ENCODE measurements around the gene MPC2. TPM values are rescaled to one million over a fixed set of nuclear protein-coding genes. Genes with fewer than 3 reads are reported as not detected.

The MPC2 gene
- total RNA-seq, 1 experiment from 2014 or later = 56.2 TPM

DNA sequence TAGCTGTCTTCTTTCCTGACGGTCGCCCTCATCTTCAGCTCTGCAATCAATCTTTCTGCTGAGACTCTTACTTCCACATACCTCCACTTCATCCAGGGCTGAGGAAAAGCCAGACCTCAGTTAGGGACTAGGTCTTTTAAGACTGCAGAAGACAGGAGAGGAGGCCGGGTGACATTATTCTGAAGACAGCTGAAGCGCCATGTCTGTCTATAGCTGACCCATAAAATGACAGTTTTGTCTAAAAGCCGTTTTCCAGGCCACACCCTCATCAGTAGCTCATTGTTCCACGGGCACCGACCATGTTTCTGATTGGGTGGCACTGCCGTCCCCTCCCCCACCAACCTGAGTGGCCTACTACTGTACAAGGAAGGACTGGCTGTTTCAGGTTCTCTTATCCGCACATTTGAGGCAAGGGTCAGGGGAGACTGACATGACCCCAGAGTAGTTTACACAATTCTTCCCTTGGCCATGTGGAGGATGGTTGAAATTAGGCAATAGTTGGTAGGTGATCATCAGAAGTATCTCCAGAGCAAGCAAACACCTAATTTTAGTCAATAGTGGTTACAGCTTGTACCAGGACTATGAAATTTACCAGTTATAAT, 22.9 kb downstream of the MPC2 start, which contains the start of gene ADCY10:
TSS of gene ADCY10 (minus strand) at position 240 of the 602 bp plus-strand sequence. CDS start 8,994 bp downstream, outside the sequence.
- Histone ChIP-seq H3K27me3 (replicated peaks; ENCODE audit: insufficient read depth, low read depth, low read length, poor library complexity) (no peaks in the 10 kb centered on the region), H3K9me3 (ENCODE audit: low read depth, low read length, poor library complexity, severe bottlenecking) (peaks cover 7% of the 10 kb centered on the region), H3K36me3 (ENCODE audit: insufficient read depth, low read length, poor library complexity, severe bottlenecking) (no peaks in the 10 kb centered on the region), H3K27ac (ENCODE audit: low read depth, low read length, poor library complexity, severe bottlenecking) (no peak within 1 kb of the TSS), H3K4me1 (ENCODE audit: insufficient read depth, low read length, poor library complexity, severe bottlenecking) (no peaks in the 10 kb centered on the region), H3K4me3 (ENCODE audit: low read depth, low read length, poor library complexity, severe bottlenecking) (no peak within 1 kb of the TSS)
- CTCF ChIA-PET = no interaction called here
- intact Hi-C loops (cut with micrococcal nuclease; ENCODE audit: unreplicated experiment) = no loop called here
- TF ChIP-seq CTCF (conservative IDR thresholded peaks at IDR 0.05; ENCODE audit: low read depth, low read length) = no peak
- no peak for DNase-seq (ENCODE audit: low spot score)
- no TSS peak for BruUV-seq (replicated peaks)
- POLR2A ChIA-PET (ENCODE audit: low non-redundant PET) = no interaction called here

DNA sequence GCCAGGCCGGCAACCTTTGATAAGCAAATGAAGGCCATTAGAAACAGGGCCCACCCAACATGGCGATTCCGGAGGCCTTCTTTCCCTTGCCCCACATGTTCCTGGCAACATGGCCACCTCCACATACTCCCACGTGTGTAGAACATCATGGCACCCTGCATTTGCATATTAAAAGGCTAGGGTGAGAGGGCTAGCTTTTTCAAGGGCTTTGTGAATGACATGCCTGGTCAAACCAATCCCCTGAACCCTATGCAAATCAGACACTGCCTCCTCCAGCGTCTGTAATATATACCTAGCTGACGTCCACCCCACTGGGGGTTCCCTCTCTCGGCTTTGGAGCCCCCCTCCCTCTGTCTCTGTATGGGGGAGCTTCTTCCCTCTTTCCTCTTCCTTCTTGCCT, 24.6 kb downstream of the MPC2 start:
- Histone ChIP-seq H3K4me3 (ENCODE audit: low read depth, low read length, poor library complexity, severe bottlenecking) (no peak overlapping the region), H3K36me3 (ENCODE audit: insufficient read depth, low read length, poor library complexity, severe bottlenecking) (no peaks in the 10 kb centered on the region), H3K9me3 (ENCODE audit: low read depth, low read length, poor library complexity, severe bottlenecking) (peaks cover 8% of the 10 kb centered on the region), H3K27ac (ENCODE audit: low read depth, low read length, poor library complexity, severe bottlenecking) (no peak overlapping the region), H3K4me1 (ENCODE audit: insufficient read depth, low read length, poor library complexity, severe bottlenecking) (no peaks in the 10 kb centered on the region), H3K27me3 (replicated peaks; ENCODE audit: insufficient read depth, low read depth, low read length, poor library complexity) (no peaks in the 10 kb centered on the region)
- POLR2A ChIA-PET (ENCODE audit: low non-redundant PET) = no interaction called here
- intact Hi-C loops (cut with micrococcal nuclease; ENCODE audit: unreplicated experiment) = no loop called here
- CTCF ChIA-PET = no interaction called here
- no peak for DNase-seq (ENCODE audit: low spot score)
- TF ChIP-seq CTCF (conservative IDR thresholded peaks at IDR 0.05; ENCODE audit: low read depth, low read length) (no peak), EZH2 (IDR thresholded peaks at IDR 0.05; ENCODE audit: borderline replicate concordance, low read depth, low read length, poor library complexity, severe bottlenecking) (no peak)
- BruUV-seq (replicated peaks) = no TSS peak

DNA sequence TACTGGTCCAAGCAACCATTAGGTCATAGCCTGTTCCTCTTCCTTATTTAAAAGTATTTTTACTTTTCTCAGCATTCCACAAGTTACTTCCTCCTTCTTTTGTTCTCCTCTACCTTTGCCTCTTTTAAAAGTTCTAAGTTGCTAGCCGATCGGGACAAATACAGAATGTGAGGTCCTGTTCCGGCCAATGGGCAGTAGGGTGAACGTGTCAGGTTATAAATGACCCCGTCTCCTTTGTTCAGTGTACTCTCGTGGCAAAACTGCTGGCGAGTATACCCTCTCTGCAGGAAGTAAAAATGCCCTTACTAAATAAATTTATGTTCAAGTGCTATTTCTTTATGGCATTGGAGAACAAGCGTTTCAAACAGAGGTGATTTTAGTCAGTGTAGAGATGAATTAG, 25.5 kb downstream of the MPC2 start:
- H3K27me3 ChIP-seq (replicated peaks; ENCODE audit: insufficient read depth, low read depth, low read length, poor library complexity) = no peaks in the 10 kb centered on the region
- no peaks in the 10 kb centered on the region for H3K36me3 ChIP-seq (ENCODE audit: insufficient read depth, low read length, poor library complexity, severe bottlenecking)
- H3K4me1 ChIP-seq (ENCODE audit: insufficient read depth, low read length, poor library complexity, severe bottlenecking) = no peaks in the 10 kb centered on the region
- ChIA-PET POLR2A (ENCODE audit: low non-redundant PET) (no interaction called here), CTCF (no interaction called here)
- H3K9me3 ChIP-seq (ENCODE audit: low read depth, low read length, poor library complexity, severe bottlenecking) = peaks cover 8% of the 10 kb centered on the region
- no peak overlapping the region for H3K27ac ChIP-seq (ENCODE audit: low read depth, low read length, poor library complexity, severe bottlenecking)
- H3K4me3 ChIP-seq (ENCODE audit: low read depth, low read length, poor library complexity, severe bottlenecking) = no peak overlapping the region
- intact Hi-C loops (cut with micrococcal nuclease; ENCODE audit: unreplicated experiment) = no loop called here
- DNase-seq (ENCODE audit: low spot score) = no peak
- BruUV-seq (replicated peaks) = no TSS peak
- TF ChIP-seq CTCF (conservative IDR thresholded peaks at IDR 0.05; ENCODE audit: low read depth, low read length) (no peak), EZH2 (IDR thresholded peaks at IDR 0.05; ENCODE audit: borderline replicate concordance, low read depth, low read length, poor library complexity, severe bottlenecking) (no peak)
